Mesenchymal stem cell (in vitro differentiated cells and primary cell): Measurements from ENCODE around the gene CERKL.

ENCODE experiments used
- DNase-seq: peaks from one replicate; pipeline ENCODE4 v3.0.0-alpha.2; 2013
- H2AFZ ChIP-seq: one replicate; pipeline ENCODE4 v1.6.1; 2013; ENCODE audit warnings: low read depth, mild to moderate bottlenecking, control low read depth, inconsistent platforms, low read length, moderate library complexity
- H2AK5ac ChIP-seq: 2 replicates; pipeline ENCODE4 v1.6.1; 2013; ENCODE audit warnings: low read length, moderate library complexity, mild to moderate bottlenecking, inconsistent platforms; ENCODE audit not compliant: severe bottlenecking
- H2BK120ac ChIP-seq: one replicate; pipeline ENCODE4 v1.6.1; 2013; ENCODE audit warnings: low read depth, mild to moderate bottlenecking, inconsistent platforms, low read length, moderate library complexity
- H2BK12ac ChIP-seq, 2 experiments: one replicate each; pipeline ENCODE4 v1.6.1; 2013; ENCODE audit warnings: inconsistent platforms in 2 of 2, low read length in 2 of 2, mild to moderate bottlenecking in 2 of 2, moderate library complexity in 2 of 2, control low read depth in 1 of 2
- H2BK15ac ChIP-seq: one replicate; pipeline ENCODE4 v1.6.1; 2013; ENCODE audit warnings: mild to moderate bottlenecking, low read depth, inconsistent platforms; ENCODE audit not compliant: poor library complexity, severe bottlenecking
- H2BK5ac ChIP-seq: 2 replicates; pipeline ENCODE4 v1.6.1; 2013; ENCODE audit warnings: low read depth, mild to moderate bottlenecking, low read length, control low read depth, inconsistent platforms; ENCODE audit not compliant: poor library complexity, severe bottlenecking
- H3K14ac ChIP-seq, 2 experiments: one replicate each; pipeline ENCODE4 v1.6.1; 2013; ENCODE audit warnings: inconsistent platforms in 2 of 2, low read length in 2 of 2, control low read depth in 1 of 2, mild to moderate bottlenecking in 1 of 2, moderate library complexity in 1 of 2
- H3K18ac ChIP-seq, 2 experiments: one replicate each; pipeline ENCODE4 v1.6.1; 2013; ENCODE audit warnings: inconsistent platforms in 2 of 2, low read length in 2 of 2, control low read depth in 1 of 2, low read depth in 1 of 2, mild to moderate bottlenecking in 1 of 2
- H3K23ac ChIP-seq, 2 experiments: one replicate each; pipeline ENCODE4 v1.6.1; 2013; ENCODE audit warnings: inconsistent platforms in 2 of 2, low read length in 2 of 2, mild to moderate bottlenecking in 2 of 2, moderate library complexity in 2 of 2, control low read depth in 1 of 2
- H3K27ac ChIP-seq: 2 replicates; pipeline ENCODE4 v1.5.1; 2013; ENCODE audit warnings: mild to moderate bottlenecking, moderate library complexity, low read length, control low read depth, inconsistent platforms; ENCODE audit not compliant: poor library complexity, severe bottlenecking
- H3K27me3 ChIP-seq, 2 experiments: 2 replicates each; pipeline versions ENCODE4 v1.6.1 to v1.7.0; 2013; ENCODE audit warnings: low read length in 2 of 2, mild to moderate bottlenecking in 2 of 2, moderate library complexity in 2 of 2, control low read depth in 1 of 2, inconsistent platforms in 1 of 2; ENCODE audit not compliant: control insufficient read depth in 1 of 2, insufficient read depth in 1 of 2
- H3K36me3 ChIP-seq, 2 experiments: 2 replicates each; pipeline versions ENCODE4 v1.6.1 to v1.7.0; 2013; ENCODE audit warnings: low read length in 2 of 2, control low read depth in 1 of 2, inconsistent platforms in 1 of 2, low read depth in 1 of 2, mild to moderate bottlenecking in 1 of 2; ENCODE audit not compliant: insufficient read depth in 2 of 2, control insufficient read depth in 1 of 2
- H3K4ac ChIP-seq, 2 experiments: one replicate each; pipeline ENCODE4 v1.6.1; 2013; ENCODE audit warnings: inconsistent platforms in 2 of 2, low read length in 2 of 2, mild to moderate bottlenecking in 2 of 2, moderate library complexity in 2 of 2, control low read depth in 1 of 2, low read depth in 1 of 2
- H3K4me1 ChIP-seq: 2 replicates; pipeline ENCODE4 v1.6.1; 2013; ENCODE audit warnings: low read depth, low read length, control low read depth; ENCODE audit not compliant: control insufficient read depth, insufficient read depth
- H3K4me2 ChIP-seq: 2 replicates; pipeline ENCODE4 v1.6.1; 2013; ENCODE audit warnings: low read length, mild to moderate bottlenecking, inconsistent platforms; ENCODE audit not compliant: poor library complexity, severe bottlenecking
- H3K4me3 ChIP-seq, 2 experiments: 2 replicates each; pipeline versions ENCODE4 v1.5.1 to v1.7.0; 2013; ENCODE audit warnings: low read length in 2 of 2, mild to moderate bottlenecking in 2 of 2, control low read depth in 1 of 2, low read depth in 1 of 2; ENCODE audit not compliant: insufficient read depth in 1 of 2
- H3K79me1 ChIP-seq: replicated peaks from 2 replicates; pipeline ENCODE4 v1.6.1; 2013; ENCODE audit warnings: mild to moderate bottlenecking, control low read depth, low read length, inconsistent platforms; ENCODE audit not compliant: poor library complexity, severe bottlenecking
- H3K9ac ChIP-seq: 2 replicates; pipeline ENCODE4 v1.7.0; 2013; ENCODE audit warnings: mild to moderate bottlenecking, low read length, moderate library complexity
- H3K9me3 ChIP-seq: 2 replicates; pipeline ENCODE4 v1.7.0; 2013; ENCODE audit warnings: mild to moderate bottlenecking, low read length; ENCODE audit not compliant: control insufficient read depth
- H4K8ac ChIP-seq: one replicate; pipeline ENCODE4 v1.6.1; 2013; ENCODE audit warnings: inconsistent platforms, mild to moderate bottlenecking, low read length, moderate library complexity
- H4K91ac ChIP-seq: one replicate; pipeline ENCODE4 v1.6.1; 2013; ENCODE audit warnings: mild to moderate bottlenecking, low read length, inconsistent platforms
- WGBS: methylation state at CpG from one replicate; pipeline ENCODE4 v1.1.7; 2013; ENCODE audit warnings: mixed read lengths; 5-methylcytosine and 5-hydroxymethylcytosine counted together

CERKL gene

DNA sequence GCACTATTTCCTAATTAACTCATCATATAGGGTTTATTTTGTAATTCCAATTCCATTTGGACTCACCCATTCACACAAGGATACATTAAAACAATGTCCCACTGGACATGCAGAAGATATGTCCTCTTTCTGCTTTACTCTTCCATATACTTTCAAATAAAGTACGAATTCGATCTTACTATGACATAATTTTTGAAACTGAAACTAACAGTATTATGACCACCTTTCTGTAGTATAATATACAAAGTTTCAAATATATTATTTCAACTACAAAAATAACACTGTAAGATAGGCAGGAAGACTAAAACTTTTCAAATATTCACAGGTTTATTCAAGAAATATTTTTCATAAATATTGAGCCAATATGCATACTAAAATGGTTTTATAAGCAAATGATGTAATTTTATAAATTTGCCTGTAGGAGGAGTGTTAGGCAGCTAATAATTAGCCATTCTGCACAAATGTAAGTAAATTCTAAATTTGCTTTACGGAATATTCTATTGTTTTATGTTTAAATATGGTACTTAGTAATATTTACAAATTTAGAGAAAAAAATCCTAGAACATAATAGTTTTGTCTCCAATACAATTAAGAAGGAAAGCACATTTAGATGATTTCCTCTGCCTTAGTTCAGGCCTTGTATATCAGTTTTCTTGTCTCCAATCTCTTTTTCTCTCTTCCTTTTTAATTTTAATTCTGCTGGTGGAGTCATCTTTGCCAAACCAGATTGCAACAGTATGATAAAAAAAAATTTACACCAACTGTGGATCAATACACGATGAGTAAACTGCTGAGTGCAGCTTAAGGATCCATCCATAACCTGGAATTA, 85.9 kb downstream of the CERKL start:
- WGBS, result 75% methylated on average over 1 of the region's 4 CpGs
- H3K27me3 ChIP-seq, result no peaks in the 10 kb centered on the region
- no peaks in the 10 kb centered on the region for H3K79me1 ChIP-seq
- H3K23ac ChIP-seq, result no peak overlapping the region
- H2BK15ac ChIP-seq, result no peak overlapping the region
- no peak overlapping the region for H3K4me2 ChIP-seq
- H3K27ac ChIP-seq, result no peak overlapping the region
- peak; percentile 5 for DNase-seq
- no peak overlapping the region for H3K4ac ChIP-seq
- no peak overlapping the region for H2BK5ac ChIP-seq
- H3K4me1 ChIP-seq, result peaks cover 2% of the 10 kb centered on the region
- H4K8ac ChIP-seq, result no peak overlapping the region
- H3K14ac ChIP-seq, result no peak overlapping the region
- H3K9me3 ChIP-seq, result no peaks in the 10 kb centered on the region
- no peak overlapping the region for H2AFZ ChIP-seq
- H3K9ac ChIP-seq, result peak overlapping the region; percentile 33
- no peak overlapping the region for H4K91ac ChIP-seq
- no peaks in the 10 kb centered on the region for H3K36me3 ChIP-seq
- H2AK5ac ChIP-seq, result no peak overlapping the region
- H2BK120ac ChIP-seq, result no peak overlapping the region
- H2BK12ac ChIP-seq, result no peak overlapping the region
- no peak overlapping the region for H3K18ac ChIP-seq
- no peak overlapping the region for H3K4me3 ChIP-seq

DNA sequence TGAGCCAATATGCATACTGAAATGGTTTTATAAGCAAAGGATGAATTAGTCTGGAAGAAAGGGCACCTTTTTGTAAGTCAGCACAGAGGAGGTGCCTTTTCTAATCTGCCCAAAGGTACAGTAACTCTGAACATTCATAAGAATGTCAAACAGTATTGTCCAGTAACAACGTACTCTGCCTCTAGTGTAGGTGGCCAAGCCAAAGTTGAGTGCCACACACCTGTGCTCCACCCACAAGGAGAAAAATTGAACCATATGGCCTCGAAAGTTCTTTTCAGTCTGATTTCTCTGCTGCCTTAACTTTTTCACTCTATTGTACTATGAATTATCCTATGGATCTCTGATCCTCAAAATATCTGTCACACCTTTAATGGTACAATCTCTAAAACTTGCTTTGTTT, 86.8 kb downstream of the CERKL start:
- Histone ChIP-seq H2AK5ac (no peak overlapping the region), H3K4me3 (no peak overlapping the region), H3K27ac (no peak overlapping the region), H2BK120ac (no peak overlapping the region), H3K4me1 (peaks cover 2% of the 10 kb centered on the region), H3K36me3 (no peaks in the 10 kb centered on the region), H3K4me2 (no peak overlapping the region), H3K14ac (no peak overlapping the region), H4K91ac (no peak overlapping the region), H3K23ac (no peak overlapping the region), H3K9me3 (no peaks in the 10 kb centered on the region), H2BK15ac (no peak overlapping the region), H3K4ac (no peak overlapping the region), H2AFZ (no peak overlapping the region), H3K27me3 (no peaks in the 10 kb centered on the region), H3K79me1 (no peaks in the 10 kb centered on the region), H4K8ac (no peak overlapping the region), H2BK12ac (no peak overlapping the region), H3K18ac (no peak overlapping the region), H3K9ac (no peak overlapping the region), H2BK5ac (no peak overlapping the region)
- WGBS, result 91% methylated on average over 2 of the region's 2 CpGs
- no peak for DNase-seq

DNA sequence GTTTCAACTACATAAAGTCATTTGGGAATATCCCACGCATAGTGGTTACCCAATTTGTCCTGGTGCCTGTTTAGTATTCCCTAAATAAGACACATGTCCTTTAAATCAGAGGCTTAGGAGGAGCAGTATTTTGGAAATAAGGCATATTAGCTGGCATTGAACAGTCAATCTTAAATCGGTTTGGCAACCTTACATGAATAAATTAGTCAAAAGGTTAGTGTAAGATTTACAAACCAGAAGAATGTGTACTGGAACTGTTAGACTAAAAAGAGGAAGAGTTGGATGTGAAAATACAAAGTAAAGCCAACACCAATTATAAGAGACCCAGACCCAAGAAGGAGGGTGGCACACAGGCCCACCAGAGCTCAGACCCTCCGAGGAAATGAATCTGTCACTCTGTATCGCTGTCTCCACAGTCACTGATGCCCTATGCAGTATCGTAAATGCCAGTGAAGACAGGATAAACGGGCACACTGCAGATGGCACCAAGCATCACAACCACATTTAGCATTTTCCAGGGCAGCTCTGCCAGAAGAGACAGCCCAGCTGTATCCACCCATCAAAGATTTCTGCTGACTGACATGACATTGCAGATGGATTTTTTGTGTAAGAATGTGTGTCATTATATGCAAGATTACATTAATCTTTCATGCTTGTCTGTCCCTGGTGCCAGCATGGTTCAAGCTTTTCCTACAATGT, 90.4 kb downstream of the CERKL start:
- no peak overlapping the region for H4K91ac ChIP-seq
- H2BK120ac ChIP-seq, result no peak overlapping the region
- H3K14ac ChIP-seq, result no peak overlapping the region
- no peak overlapping the region for H3K4me2 ChIP-seq
- H3K9me3 ChIP-seq, result no peaks in the 10 kb centered on the region
- H3K23ac ChIP-seq, result no peak overlapping the region
- 92% methylated on average over 5 of the region's 6 CpGs for WGBS
- no peak overlapping the region for H2BK12ac ChIP-seq
- no peak overlapping the region for H3K4me3 ChIP-seq
- H3K9ac ChIP-seq, result no peak overlapping the region
- H3K27me3 ChIP-seq, result no peaks in the 10 kb centered on the region
- no peak overlapping the region for H3K27ac ChIP-seq
- no peaks in the 10 kb centered on the region for H3K36me3 ChIP-seq
- H4K8ac ChIP-seq, result no peak overlapping the region
- no peaks in the 10 kb centered on the region for H3K4me1 ChIP-seq
- no peaks in the 10 kb centered on the region for H3K79me1 ChIP-seq
- H2BK5ac ChIP-seq, result no peak overlapping the region
- H2AK5ac ChIP-seq, result no peak overlapping the region
- H3K4ac ChIP-seq, result no peak overlapping the region
- H2AFZ ChIP-seq, result no peak overlapping the region
- H2BK15ac ChIP-seq, result no peak overlapping the region
- H3K18ac ChIP-seq, result no peak overlapping the region
- DNase-seq, result no peak

DNA sequence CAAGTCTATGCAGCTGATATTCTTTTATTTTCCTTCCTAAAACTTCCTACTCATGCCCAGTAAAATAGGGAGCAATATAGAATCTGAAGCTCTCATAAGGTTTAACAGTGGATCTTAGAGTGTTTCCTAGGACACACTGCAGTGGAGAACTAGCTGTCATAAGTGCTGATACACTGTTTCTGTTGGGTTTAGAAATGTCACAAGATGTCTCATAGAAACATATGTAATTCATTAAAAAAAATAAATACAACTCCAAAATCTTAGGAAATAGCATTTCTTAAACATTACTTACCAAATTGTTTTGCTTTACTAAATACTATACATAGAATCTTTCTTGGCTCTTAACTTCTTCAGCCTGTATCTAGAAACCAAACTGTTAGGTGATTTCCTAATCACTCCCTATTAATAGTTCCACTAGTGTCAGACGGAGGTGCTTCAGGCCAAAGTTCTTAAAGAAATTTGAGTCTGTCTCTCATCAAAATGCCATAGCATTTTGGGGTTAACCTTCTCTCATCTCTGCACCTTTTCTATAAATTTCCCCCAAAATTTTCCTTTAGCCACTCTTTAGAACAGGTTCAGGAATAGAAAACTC, 93.7 kb downstream of the CERKL start:
- Histone ChIP-seq H2BK5ac (no peak overlapping the region), H3K14ac (no peak overlapping the region), H3K4me3 (no peak overlapping the region), H3K27ac (no peak overlapping the region), H4K91ac (no peak overlapping the region), H3K79me1 (no peaks in the 10 kb centered on the region), H2BK12ac (no peak overlapping the region), H3K4me2 (no peak overlapping the region), H3K23ac (no peak overlapping the region), H3K18ac (no peak overlapping the region), H3K9ac (no peak overlapping the region), H3K27me3 (no peaks in the 10 kb centered on the region), H3K36me3 (no peaks in the 10 kb centered on the region), H3K4me1 (no peaks in the 10 kb centered on the region), H3K4ac (no peak overlapping the region), H2AK5ac (no peak overlapping the region), H2BK120ac (no peak overlapping the region), H4K8ac (no peak overlapping the region), H3K9me3 (no peaks in the 10 kb centered on the region), H2BK15ac (no peak overlapping the region), H2AFZ (no peak overlapping the region)
- no peak for DNase-seq
- WGBS, result 90% methylated on average over 1 of the region's 1 CpG
